IMR-90 (cell line): Measurements from ENCODE around the gene PADI1.

Experiments
- MAFK ChIP-seq: IDR thresholded peaks from 2 replicates; pipeline ENCODE4 v1.6.1; 2012; ENCODE audit warnings: low read depth, low read length, improper control_type of control experiment
- MAZ ChIP-seq: IDR thresholded peaks from 2 replicates; pipeline ENCODE4 v1.6.1; 2012; ENCODE audit warnings: low read depth, mild to moderate bottlenecking, low read length, improper control_type of control experiment, moderate library complexity, borderline replicate concordance
- NFE2L2 ChIP-seq: fragments of 150-350 bp; IDR thresholded peaks from 2 replicates; pipeline ENCODE4 v1.6.1; 2016; ENCODE audit warnings: low read depth, mild to moderate bottlenecking, low read length
- POLR2A ChIP-seq: IDR thresholded peaks from 2 replicates; pipeline ENCODE4 v1.6.1; 2012; ENCODE audit warnings: mild to moderate bottlenecking, low read depth, low read length
- TF ChIP-seq, protein P1 (sequence below): conservative IDR thresholded peaks from 2 replicates; pipeline ENCODE4 v1.5.1; 2012; ENCODE audit warnings: mild to moderate bottlenecking, low read depth, low read length, improper control_type of control experiment

DNA sequence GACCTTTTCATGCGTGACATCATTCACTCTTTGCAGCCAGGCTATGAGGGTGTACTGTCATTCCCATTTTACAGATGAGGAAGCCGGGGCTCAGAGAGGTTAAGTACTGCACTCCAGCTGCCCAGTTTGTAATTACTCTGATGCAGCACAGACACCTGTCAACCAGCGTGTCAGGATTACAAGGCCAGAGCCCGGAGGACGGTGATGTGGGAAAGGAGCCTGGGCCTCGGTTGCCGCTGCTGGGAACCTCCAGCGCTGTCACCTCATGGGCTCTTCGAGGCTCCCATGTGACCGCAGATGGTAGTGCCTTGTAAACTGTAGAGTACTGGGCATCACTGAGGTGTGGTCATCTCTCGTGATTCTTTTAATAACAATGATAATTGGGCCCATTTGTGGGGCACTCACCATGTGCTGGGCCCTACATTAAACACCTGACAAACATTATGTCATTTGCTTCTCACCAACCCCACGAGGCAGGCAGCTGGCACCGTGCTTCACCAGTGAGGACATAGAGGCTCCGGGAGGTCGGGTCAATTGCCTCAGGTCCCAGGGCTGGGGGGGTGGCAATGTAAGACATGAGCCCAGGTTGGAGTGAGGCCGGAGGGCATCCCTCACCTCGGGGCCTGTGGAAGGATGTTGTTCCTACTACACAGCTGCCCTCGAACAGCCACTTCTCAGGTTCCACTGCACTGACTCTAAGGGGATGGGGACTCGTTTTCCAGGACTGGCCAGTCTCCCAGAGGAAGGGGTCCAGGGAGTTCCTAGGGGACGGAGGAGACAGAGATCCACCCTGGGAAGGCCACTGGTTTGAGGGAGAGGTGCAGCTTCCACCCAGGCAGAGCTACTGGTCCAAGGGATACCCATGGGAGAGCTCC is 42.8 kb upstream of the PADI1 start:
- no peak for TF ChIP-seq MAZ
- TF ChIP-seq, protein P1, sequence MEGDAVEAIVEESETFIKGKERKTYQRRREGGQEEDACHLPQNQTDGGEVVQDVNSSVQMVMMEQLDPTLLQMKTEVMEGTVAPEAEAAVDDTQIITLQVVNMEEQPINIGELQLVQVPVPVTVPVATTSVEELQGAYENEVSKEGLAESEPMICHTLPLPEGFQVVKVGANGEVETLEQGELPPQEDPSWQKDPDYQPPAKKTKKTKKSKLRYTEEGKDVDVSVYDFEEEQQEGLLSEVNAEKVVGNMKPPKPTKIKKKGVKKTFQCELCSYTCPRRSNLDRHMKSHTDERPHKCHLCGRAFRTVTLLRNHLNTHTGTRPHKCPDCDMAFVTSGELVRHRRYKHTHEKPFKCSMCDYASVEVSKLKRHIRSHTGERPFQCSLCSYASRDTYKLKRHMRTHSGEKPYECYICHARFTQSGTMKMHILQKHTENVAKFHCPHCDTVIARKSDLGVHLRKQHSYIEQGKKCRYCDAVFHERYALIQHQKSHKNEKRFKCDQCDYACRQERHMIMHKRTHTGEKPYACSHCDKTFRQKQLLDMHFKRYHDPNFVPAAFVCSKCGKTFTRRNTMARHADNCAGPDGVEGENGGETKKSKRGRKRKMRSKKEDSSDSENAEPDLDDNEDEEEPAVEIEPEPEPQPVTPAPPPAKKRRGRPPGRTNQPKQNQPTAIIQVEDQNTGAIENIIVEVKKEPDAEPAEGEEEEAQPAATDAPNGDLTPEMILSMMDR: no peak
- TF ChIP-seq POLR2A: no peak
- no peak for TF ChIP-seq NFE2L2
- TF ChIP-seq MAFK: no peak
